NCI-H2171 treated with DMSO at 0.1 percent for 48 hours (cell line): ENCODE measurements around the gene TRIM66.

Experiments used
- DNase-seq: peaks from one replicate; lab custom pipeline; 2025; lab: John Stamatoyannopoulos, UW

TRIM66 gene, protein sequence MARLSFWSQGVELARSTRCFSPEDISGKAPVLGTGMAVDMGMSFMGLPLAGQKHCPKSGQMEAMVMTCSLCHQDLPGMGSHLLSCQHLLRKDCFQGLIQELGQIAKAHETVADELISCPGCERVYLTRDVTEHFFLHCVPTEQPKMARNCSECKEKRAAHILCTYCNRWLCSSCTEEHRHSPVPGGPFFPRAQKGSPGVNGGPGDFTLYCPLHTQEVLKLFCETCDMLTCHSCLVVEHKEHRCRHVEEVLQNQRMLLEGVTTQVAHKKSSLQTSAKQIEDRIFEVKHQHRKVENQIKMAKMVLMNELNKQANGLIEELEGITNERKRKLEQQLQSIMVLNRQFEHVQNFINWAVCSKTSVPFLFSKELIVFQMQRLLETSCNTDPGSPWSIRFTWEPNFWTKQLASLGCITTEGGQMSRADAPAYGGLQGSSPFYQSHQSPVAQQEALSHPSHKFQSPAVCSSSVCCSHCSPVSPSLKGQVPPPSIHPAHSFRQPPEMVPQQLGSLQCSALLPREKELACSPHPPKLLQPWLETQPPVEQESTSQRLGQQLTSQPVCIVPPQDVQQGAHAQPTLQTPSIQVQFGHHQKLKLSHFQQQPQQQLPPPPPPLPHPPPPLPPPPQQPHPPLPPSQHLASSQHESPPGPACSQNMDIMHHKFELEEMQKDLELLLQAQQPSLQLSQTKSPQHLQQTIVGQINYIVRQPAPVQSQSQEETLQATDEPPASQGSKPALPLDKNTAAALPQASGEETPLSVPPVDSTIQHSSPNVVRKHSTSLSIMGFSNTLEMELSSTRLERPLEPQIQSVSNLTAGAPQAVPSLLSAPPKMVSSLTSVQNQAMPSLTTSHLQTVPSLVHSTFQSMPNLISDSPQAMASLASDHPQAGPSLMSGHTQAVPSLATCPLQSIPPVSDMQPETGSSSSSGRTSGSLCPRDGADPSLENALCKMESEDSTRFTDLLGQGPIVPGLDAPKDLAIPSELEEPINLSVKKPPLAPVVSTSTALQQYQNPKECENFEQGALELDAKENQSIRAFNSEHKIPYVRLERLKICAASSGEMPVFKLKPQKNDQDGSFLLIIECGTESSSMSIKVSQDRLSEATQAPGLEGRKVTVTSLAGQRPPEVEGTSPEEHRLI (N-terminal part only)

DNA sequence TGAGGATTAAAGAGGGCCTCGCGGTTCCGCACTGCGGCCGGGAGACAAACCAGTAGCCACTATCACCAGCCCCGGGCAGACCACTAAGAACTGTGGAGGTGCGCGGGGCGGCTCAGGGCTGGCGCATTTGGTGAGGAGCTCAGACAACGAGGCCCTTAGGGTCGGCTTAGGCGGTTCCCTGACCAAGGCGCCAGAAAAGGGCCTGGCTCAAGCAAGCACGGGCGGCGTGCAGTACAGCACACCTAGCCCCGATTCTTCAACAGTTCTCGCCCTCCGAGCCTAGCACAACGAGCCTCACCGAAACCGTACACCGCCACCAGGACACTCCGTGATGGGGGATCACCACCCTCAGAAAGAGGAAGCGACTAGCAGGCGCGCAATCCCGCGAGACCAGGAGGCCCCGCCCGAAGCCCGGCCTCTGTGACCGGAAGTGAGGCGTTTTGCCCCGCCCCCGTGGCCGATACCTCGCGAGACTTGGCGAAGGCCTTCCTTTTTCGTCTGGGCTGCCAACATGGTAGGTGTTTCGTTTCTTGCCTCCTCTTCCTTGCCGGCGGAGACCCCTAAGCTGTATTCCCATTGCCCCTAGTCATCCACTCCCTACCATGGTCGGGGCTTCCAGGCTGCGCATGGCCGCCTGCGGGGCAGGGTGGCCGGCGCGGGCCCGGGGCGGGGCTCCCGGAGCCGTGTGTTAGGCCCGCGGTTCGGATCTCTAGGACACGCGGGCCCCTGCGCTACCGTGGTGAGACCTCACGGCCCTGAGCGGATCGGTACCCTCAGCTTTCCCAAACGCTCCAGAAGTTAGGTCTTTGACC, at the start of gene TRIM66, which contains the start of gene RPL27A:
TSS of gene TRIM66 (minus strand) at position 363 of the 812 bp plus-strand sequence. CDS start 10,391 bp downstream, outside the sequence.
TSS of gene RPL27A (plus strand) at position 490 of the 812 bp plus-strand sequence. CDS start at position 512, 22 bp downstream.
- DNase-seq, result peak; percentile 95

DNA sequence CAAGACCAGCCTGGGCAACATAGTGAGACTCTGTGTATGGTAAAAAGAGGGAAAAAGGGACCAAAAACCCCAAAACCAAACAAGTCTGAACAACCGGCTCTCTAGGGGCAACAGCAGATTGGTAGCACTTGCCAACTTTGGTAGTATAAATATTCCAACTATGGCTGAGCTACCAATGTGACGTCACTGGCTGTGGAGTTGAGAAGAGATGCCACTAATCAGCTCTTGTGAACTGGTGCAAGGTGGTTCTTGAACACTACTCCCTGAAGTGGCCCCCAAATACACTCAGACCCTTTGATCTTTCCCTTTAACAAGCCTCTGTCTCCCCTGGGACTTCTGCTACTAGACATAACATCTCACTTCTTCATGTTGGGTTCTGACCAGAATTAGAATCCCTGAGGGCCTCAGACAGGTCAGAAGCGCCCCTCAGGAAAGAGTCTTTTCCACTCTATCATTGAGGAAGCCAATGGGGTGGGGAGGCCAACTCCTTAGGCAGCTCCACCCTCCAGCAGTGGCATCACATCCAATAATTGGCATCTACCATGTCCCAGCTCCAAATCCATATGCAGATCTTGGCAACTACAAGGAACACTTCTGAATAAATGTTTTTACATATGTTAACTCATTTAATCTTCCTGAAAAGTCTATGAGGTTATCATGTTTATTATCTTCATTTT, 49.3 kb upstream of the TRIM66 start:
- DNase-seq, result no peak

DNA sequence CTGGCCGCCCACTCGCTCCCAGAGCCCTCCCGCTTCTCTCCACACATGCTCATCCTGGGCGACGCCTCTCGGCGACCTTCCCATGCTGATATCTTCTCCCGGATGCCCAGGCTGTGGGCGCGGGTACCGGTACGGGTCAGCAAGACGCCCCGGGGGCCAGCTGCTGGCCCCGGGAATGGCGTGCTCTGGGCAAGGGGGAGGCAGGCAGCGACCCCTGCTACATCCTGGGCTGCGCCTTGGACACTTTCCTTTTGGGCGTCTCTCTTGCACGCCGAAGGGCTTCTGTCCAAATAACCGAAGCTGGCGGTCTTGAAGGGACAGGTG, 48.2 kb upstream of the TRIM66 start:
- DNase-seq, result no peak

DNA sequence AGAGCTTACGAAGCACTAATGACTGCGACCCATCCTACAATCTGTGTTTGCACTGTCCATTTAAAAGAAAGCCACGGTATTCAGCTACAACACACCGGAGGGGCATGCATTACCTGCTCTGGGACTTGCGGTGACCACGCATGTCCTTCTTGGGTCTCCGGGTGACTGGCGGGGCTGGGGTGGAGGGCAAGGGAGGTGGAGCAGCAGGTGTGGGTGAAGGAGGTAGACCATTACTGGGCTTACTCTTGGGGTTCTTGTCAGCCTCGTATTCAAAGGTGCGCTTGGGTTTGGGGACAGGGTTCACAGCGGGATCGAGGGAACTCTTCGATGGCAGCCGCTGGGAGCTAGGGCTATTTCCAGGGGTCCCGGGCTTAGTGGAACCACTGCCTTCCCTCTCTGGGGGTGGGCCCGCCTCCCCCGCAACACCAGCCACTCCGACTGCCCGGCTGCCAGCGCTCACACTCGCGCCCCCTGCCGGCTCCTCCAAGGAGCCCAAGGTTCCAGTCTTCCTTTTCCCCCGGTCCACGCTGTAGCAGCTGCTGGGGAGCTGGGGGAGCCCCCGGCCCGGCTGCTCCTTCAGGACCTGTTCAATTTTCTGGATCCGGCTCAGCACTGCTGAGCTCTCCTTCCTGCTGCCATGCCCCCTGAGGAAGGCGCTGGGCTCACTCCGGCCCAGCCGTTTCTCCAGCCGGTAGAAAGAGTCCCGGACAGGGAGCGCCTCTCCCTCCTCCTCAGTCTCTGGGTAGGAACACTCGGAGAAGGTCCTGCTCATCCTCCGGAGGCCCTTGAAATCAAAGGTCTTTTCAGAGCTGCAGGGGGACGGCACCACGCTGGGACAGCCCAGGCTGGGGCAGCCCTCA, 47.6 kb upstream of the TRIM66 start:
- DNase-seq, result no peak

DNA sequence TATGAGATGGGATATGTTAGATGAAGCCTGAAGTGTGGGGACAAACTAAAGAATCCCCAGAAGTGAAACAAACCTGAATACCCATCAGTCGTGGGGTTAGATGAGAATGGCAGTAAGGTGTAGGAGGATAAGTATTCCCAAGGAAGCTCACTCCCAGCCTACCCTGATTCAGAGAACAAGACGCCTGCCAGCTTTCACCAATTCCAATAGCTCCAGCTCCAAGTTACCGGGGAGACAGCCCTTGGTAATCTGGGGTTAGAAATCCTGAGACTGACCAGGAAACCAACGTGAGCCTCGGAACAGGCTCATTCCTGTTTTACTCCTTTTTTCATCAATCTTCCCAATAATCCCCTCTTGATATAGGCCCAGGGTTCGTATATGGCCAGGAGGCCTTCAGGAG, 46.6 kb upstream of the TRIM66 start:
- no peak for DNase-seq

DNA sequence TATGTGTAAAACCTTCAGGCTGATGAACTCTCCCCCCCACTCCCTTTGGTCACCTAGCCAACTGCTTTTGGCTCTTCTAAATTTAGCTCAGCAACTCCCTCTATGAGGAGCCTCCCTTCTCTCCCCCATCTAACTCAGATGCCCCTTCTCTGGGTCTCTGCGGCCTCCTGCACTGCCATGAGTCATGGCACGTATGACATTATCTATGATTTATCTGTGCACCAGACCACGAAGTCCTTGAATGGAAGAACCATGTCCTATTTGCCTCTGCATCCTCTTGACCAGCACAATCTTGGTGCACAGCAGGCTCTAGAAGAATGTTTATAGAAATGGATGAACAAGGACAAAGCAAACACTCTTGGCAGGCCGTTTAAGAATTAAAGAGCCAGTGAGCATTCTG, 46.1 kb upstream of the TRIM66 start:
- DNase-seq, result no peak

DNA sequence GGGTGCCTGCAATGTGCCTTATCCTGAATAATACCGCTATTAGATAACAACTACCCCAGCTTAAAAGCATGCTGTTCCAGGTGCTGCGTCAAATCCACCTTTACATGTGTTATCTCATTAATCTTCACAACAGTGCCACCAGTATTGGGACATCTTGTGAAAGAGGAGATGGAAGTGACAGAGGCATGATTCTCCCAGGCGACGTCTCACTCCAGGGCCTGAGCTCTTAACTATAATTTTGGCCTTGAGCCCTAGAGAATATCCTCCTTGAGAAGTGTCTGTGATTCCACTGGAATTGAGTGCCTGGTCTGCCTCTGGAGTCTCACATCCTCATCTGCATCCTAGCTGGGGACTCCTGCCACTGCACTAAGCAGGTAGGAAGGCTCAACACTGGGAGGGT, 43.9 kb upstream of the TRIM66 start:
- no peak for DNase-seq

DNA sequence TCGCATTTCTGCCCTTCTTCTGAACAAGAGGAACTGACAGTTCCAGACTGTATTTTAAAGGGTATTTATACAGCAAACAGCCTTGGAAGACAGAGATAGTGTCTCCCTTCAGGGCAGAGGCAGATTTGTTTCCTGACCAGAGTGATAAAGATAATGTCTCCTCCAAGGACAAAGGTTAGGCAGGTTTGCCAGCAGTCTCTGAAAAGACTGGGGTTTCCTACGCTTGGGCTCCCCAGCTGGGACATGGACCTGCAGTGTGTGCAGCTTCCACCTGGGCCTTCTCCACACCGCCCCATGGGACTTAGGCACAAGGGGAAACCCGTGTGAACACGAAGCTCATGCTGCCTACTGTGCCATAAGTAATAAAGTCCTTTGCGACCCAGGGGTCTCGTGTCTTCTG, 42.2 kb upstream of the TRIM66 start:
- no peak for DNase-seq

DNA sequence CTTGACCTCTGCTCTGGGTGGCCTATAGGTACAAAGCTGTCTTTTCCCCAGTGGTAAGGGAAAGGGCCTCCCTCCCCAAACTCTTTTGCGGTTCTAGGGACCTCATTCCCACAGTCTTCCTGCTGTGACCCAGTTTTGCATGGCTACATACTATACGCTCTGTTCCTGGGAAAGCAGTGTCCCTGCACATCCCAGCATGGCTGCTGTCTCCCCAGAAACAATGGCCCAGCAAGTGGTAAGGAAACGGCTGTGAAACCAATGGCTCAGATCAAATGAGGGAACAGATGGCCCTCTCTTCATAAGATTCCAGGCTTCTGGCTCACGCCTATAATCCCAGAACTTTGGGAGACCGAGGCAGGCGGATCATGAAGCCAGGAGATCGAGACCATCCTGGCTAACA, 41.2 kb upstream of the TRIM66 start:
- peak; percentile 48 for DNase-seq

DNA sequence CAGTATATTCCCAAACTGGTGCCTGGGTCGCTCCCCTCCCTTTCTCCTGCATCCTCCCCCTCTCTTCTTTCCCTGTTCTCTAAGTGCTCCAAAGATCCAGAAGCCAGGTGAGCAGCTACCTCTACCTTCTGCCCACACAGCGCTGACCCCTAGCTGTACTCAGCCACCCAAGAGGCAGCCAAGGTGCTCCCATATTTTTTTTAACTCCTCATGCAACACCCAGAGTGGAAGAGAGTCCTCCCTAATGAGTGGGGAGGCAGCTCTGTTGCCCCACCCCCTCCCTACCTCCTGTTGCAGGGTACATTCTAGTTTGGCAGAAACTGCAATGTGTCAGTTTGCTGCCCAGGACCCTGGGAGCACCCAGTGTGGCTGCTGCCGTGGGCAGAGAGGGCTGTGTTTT, 40.3 kb upstream of the TRIM66 start:
- DNase-seq, result no peak

DNA sequence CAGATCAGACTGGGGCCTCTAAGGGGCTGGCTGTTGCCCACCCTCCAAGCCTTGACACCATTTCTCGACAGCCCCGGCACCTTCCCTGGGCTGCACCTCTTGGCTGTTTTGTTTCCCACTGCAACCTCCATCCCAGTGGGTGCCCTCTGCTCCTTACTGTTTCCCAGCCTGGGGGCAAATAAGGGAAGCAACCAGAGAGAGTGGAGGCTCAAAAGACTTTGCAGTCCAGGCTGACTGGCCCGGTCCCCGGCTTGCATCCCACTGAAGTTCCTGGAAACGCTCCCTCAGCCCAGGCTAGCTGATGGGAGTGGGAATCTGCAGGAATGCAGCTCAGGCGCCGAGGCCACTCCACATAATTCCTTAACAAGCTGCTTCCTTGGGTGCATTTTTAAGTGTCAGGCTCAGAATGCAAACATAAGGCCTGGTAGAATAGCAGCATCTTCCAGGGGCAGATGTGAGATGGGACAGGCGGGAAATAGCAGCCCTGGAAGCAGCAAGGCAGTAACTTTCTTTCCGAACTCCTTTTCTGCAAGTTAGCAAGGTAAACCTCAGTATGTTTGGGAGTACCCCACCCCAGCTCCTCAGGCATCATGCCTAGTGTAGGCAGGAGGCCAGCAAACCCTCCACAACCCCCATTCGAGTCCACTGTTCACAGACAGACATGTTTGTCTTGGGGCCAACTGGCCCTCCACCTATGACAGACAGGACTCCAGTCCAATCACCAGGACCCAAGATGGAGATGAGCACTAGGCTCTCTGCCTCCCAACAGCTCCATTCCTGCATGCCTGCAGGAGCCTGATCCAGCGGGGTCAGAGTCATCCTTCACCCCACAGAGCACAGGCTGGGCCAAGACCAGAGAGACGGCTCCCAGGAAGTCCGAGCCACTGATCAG, 39.4 kb upstream of the TRIM66 start:
- DNase-seq, result no peak

DNA sequence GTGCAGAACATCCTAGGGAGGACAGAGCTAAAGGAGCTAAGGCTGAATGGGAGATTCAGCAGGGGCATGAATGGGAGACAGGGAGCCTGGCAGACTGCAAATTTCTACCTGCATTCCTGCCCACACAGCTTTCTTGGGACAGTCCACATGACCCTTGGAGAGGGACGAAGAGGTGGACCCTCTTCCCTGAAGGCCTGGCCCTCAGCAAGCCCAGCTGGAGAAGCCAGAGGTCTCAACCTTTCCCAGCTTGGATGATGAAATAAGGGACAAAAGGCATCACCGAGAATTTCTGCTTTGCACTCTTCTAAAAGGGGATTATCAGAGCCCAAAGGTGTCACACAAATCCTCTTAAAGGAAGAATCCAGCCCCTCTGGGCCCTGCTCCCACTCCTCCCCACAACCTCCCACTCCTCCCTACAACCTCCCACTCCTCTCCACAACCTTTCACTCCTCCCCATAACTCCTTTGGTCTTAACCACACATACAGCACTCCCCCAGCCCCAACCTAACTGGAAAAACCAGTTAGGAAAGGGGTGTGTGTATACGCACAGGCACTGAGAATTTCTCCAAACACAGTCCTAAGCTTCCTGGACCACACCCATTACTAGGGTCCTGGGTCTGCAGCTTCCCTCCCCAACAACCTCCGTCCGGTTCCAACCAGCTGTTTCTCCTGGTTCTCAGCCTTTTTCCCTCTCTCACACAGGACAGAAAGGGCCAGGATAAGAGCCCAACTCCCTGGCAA, 38.6 kb upstream of the TRIM66 start:
- no peak for DNase-seq

DNA sequence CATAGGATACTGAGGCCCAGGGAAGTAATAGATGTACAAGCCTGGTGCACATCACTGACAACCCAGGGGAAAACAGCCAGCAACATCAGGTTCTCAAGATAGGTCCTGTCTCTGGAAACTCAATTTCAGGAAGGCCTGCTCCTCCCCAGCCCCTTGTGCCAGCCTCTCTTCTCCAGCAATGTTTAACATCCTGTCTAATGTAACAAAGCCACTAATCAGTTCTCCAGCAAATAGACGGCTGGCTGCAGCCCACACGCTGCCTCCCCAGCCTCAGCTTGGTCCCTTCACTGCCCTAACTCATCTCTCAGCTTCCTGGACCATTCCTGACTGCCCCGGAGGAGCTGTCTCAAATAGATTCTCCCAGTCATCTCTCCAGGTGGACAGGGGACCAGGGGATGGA, 37.9 kb upstream of the TRIM66 start:
- no peak for DNase-seq

DNA sequence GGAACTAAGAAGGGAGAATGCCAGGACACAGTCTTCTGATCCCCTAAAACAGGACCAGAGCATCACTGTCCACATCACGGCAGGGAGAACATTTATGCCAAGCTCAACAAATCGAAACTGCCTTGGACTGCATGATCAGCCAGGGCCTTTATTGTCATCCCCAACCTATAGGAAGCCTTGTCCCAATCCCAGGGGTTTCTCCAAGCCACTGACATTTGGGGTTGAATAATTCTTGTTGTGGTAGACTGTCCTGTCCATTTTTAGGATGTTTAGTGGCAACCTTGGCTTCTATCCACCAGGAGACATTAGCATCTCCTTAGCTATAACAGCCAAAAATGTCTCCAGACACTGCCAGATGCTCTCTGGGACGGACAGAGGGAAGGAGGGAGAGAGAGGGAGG, 37.3 kb upstream of the TRIM66 start:
- DNase-seq, result no peak

DNA sequence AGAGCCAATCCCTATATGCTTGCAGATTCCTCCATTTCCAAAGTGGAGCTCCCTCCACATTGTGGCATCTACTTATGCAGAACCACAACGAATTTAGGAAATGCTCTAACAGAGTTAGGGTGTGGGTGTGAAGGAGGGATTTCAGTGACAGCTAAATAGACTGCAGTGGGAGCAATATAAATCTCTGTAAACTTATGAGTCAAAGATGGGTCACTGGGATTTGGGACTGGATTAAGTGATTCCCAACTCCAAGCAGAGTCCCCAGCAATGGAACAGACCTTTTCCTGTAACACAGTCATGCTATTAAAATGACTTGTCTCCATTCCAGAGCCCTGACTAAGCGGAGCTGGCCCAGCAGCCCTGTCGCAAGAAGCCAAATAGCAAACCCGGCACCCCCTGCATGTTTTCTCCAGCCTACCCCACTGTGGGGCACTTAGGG, 36.8 kb upstream of the TRIM66 start:
- DNase-seq, result no peak

DNA sequence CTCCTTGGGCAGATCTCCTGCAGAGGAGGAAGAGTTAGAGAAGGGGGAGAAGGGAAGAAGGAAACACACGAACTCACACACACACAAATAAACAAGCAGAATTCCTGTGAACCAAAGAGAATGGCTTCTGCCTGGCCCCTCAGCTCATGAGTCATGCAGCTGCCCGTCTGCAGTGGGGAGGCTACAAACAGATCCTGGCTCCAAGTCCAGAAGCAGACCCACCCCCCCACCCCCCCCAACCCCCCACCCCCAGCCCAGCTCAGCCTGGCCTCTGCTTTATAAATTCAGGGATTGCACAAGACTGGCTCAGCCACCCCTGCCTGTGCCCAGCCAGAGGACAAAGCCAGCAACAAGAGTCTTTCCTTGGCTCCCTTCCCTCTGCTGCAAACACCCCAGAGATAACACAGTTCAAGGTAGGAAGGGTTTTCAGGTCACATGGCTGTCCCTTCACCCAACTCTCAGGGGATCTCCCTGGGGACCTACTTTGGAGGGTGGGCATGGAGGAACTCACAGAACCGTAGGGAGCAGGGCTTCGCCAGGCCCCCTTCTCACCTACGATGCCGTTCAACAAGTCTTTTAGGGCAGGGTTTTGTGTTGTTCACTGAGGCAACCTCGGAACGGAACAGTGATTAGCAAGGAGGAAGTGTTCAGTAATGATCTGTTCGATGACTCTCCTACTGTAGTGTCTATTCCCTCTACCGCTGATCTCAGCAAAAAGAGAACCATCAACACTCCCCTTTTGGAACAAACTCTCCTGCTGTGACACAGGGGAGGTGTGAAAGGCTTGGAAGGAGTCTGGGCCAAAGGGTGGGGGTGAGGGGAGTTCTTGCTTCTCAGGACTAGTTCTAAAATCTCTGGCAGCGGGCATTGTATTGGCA, 35.6 kb upstream of the TRIM66 start:
- DNase-seq, result no peak

DNA sequence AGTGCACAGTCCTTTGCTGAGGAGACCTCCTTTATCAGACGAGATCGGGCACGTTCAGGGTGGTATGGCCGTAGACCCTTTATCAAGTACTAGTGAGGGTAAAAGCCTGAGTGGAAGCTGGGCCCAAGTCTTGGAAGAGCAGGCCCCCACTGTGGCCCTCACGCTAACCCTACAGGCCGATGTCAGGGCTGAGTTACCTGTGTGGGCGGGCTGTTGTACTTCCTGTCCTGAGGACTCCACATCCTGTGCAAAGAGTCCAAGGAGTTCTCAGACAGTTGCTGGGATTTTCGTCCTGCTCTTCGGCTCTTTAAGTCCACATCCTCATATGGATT, 35.0 kb upstream of the TRIM66 start:
- no peak for DNase-seq

DNA sequence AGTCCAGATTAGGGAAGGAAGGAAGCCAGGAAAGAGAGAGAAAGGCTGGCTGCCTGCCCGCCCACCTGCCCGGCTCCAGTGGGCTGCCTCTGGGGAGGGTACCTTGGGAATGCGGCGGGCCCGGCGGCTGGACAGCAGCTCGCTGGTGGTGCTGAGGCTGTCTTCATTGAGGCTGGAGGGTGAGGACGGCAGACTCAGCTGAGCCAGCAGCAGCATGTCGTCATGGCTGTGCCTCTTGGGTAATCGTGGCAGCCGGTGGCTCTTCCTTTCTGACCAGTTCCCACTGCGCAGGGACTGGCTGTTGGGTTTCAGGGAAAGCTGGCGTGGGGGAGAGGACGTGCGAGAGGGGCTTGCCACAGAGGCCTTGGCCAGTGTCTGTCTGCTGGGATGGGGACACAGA, 33.0 kb upstream of the TRIM66 start:
- DNase-seq, result no peak
